Ovary (tissue), 9 donors: ENCODE data around the gene BMERB1. TPM values are rescaled to one million over a fixed set of nuclear protein-coding genes. Genes with fewer than 3 reads are reported as not detected.
"Not testable (repeated sequence)": the region's sequence is repeated elsewhere in the genome, so short reads cannot be mapped to it uniquely, and the experiment has no call there.

Experiments
- DNase-seq, 5 donors: peaks; one replicate each; pipeline ENCODE4 v3.0.0-alpha.2; 2019 to 2020
- H3K27ac ChIP-seq, 2 donors: fragments of 200-600 bp; one replicate each; pipeline versions ENCODE4 v1.5.1 to v1.8.0; 2019 to 2022
- H3K27me3 ChIP-seq: fragments of 200-600 bp; one replicate; pipeline ENCODE4 v1.8.0; 2022
- H3K36me3 ChIP-seq: fragments of 200-600 bp; sonication (generic); one replicate; pipeline ENCODE4 v1.5.1; 2019
- H3K4me1 ChIP-seq: one replicate; pipeline ENCODE4 v1.8.1; 2013; ENCODE audit warnings: mild to moderate bottlenecking, moderate library complexity; ENCODE audit not compliant: insufficient read depth
- H3K4me3 ChIP-seq: fragments of 200-600 bp; sonication (generic); one replicate; pipeline ENCODE4 v1.5.1; 2017
- H3K9me3 ChIP-seq, 2 donors: fragments of 200-600 bp in 1 of 2; sonication (generic) in 1 of 2; one replicate each; pipeline versions ENCODE4 v1.5.1 to v1.8.1; 2013 to 2019; ENCODE audit warnings: mild to moderate bottlenecking in 1 of 2, moderate library complexity in 1 of 2
- EP300 ChIP-seq: sonication (generic); formaldehyde crosslinking; IDR thresholded peaks from one replicate; pipeline ENCODE4 v1.6.1; 2017; ENCODE audit warnings: antibody characterized with exemption
- POLR2A ChIP-seq: fragments of 450-650 bp; IDR thresholded peaks from one replicate; pipeline ENCODE4 v1.6.1; 2017; ENCODE audit warnings: antibody characterized with exemption, mild to moderate bottlenecking, moderate library complexity
- WGBS, 3 donors: extraction: QIAGEN DNeasy Blood & Tissue Kit in 1 of 3; methylation state at CpG; one replicate each; pipeline versions ENCODE4 v1.1.5 to v1.1.7; 2013 to 2017; 5-methylcytosine and 5-hydroxymethylcytosine counted together
- intact Hi-C, 4 donors: fragments of 100-400 bp; cut with DNase I; formaldehyde crosslinking; loops; one replicate each; pipeline versions ENCODE4 v1.11.0 to v1.15.1; 2022 to 2023
- polyA plus RNA-seq, 2 donors: library from polyadenylated mRNA; stranded (reverse); fragments of 200-250 nt in 1 of 2; fragments of 350-450 nt in 1 of 2; fragmentation: Illumina TruSeq in 1 of 2; extraction: RNeasy Lipid Tissue Mini Kit (QIAGEN cat#74804) in 1 of 2; gene quantifications; one replicate each; pipeline ENCODE4 v1.2.3, GENCODE V29; 2013 to 2014
- total RNA-seq, 7 donors: library from RNA; depleted of rRNA in 2 of 7; stranded (reverse); fragments of >200 nt in 2 of 7; fragmentation: NEBNext Ultra II Directional in 3 of 7; extraction: Animal tissue kit (Norgen Biotek cat#: 25700) in 3 of 7; gene quantifications; one replicate each; pipeline versions ENCODE4 v1.1.0 to v1.2.4, GENCODE V29; 2016 to 2023
- TF ChIP-seq, protein P1 (sequence below), 3 donors: fragments of 450-650 bp in 2 of 3; fragments of 200-600 bp in 1 of 3; IDR thresholded peaks; one replicate each; pipeline versions ENCODE4 v1.5.1 to v1.8.0; 2016 to 2022; ENCODE audit warnings: antibody characterized with exemption in 3 of 3, mild to moderate bottlenecking in 1 of 3
- donor health status: DM: no; HTN: no; CAD: no; lungs with moderate emphysema.
- donor health status: DM: no; HTN: no; CAD: no.
- donor health status: Bipolar disorder and iron deficiency.
- donor health status: DM: yes; HTN: yes; CAD: no.
- donor health status: DM: no; HTN: no; CAD: no.
- donor health status: DM: yes; HTN: yes; CAD: no.

The BMERB1 gene
- total and polyA plus RNA-seq, 9 donors: 22.6 to 77.5 (median 65.2) TPM

- H3K9me3 ChIP-seq: no peaks in the 10 kb centered on the region
- H3K27ac ChIP-seq: no peak overlapping the region
- 70 to 86% (median 84%) methylated on average over 4 of the region's 4 CpGs for WGBS, 3 donors
- no peak for TF ChIP-seq POLR2A
- no peak for TF ChIP-seq EP300
- TF ChIP-seq, protein P1, sequence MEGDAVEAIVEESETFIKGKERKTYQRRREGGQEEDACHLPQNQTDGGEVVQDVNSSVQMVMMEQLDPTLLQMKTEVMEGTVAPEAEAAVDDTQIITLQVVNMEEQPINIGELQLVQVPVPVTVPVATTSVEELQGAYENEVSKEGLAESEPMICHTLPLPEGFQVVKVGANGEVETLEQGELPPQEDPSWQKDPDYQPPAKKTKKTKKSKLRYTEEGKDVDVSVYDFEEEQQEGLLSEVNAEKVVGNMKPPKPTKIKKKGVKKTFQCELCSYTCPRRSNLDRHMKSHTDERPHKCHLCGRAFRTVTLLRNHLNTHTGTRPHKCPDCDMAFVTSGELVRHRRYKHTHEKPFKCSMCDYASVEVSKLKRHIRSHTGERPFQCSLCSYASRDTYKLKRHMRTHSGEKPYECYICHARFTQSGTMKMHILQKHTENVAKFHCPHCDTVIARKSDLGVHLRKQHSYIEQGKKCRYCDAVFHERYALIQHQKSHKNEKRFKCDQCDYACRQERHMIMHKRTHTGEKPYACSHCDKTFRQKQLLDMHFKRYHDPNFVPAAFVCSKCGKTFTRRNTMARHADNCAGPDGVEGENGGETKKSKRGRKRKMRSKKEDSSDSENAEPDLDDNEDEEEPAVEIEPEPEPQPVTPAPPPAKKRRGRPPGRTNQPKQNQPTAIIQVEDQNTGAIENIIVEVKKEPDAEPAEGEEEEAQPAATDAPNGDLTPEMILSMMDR (IDR thresholded peaks at IDR 0.05): no peak
- H3K4me1 ChIP-seq: peaks cover 1% of the 10 kb centered on the region
- H3K4me3 ChIP-seq: no peak overlapping the region
- no peaks in the 10 kb centered on the region for H3K27me3 ChIP-seq
- intact Hi-C loops: no loop called here
- DNase-seq: no peak
- H3K36me3 ChIP-seq: no peaks in the 10 kb centered on the region
Measured at GRCh38 chr16:15464401-15465186, 30.2 kb downstream of the BMERB1 start.

DNA sequence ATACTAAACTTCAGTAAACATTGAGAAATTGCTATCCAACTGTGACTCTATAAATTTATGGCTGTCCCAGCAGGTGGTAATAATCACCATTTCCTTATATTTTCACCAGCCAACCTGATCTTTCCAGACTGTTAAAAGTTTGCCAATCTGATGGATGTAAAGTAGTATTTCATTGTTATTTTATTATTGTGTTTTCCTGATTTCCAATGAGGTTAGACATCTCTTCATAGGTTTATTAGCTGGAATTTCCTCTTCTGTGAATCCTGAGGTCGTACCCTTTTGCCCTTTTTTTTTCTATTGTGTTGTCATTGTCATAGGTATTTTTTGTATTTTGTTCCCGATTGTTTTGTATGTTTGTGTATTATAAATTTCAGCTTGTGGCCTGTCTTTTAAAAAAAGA, 31.7 kb downstream of the BMERB1 start:
- no peak for DNase-seq
- 84 to 95% (median 88%) methylated on average over 2 of the region's 2 CpGs for WGBS, 3 donors
- Histone ChIP-seq H3K27ac (no peak overlapping the region), H3K27me3 (no peaks in the 10 kb centered on the region), H3K9me3 (no peaks in the 10 kb centered on the region), H3K4me3 (no peak overlapping the region), H3K36me3 (no peaks in the 10 kb centered on the region), H3K4me1 (peaks cover 1% of the 10 kb centered on the region)
- intact Hi-C loops: no loop called here
- TF ChIP-seq POLR2A: no peak
- no peak for TF ChIP-seq EP300
- TF ChIP-seq, protein P1 (IDR thresholded peaks at IDR 0.05): no peak

DNA sequence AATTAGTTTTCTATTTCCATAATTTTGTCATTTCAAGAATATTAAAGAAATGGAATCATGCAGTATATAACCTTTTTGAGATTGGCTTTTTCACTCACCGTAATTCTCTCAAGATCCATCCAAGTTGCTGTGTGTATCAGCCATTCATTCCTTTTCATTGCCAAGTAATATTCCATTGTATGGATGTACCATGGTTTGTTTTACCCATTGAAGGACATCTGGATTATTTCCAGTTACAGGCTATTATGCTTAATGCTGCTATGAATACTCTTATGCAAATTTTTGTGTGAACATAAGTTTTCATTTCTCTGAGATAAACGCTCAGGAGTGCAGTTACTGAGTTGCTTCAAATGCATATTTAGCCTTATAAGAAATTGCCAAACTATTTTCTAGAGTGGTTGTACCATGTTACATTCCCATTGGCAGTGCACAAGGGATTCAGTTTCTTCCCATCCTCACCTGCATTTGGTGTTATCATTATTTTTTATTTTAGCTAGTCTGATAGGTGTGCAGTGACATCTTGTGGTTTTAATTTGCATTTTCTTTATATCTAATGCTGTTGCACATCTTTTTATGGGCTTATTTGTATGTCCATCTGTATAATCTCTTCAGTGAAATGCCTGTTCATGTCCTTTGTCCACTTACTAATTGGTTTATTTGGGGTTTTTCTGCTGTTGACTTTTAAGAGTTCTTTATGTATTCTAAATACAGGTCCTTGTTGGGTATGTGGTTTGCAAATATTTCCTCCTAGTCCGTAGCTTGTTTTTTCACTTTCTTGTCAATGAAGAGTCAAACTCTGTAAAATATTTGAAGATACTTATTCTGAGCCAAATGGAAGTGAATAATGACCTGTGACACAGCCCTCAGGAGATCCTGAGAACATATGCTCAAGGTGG, 32.7 kb downstream of the BMERB1 start:
- H3K27ac ChIP-seq: no peak overlapping the region
- intact Hi-C loops: no loop called here
- H3K4me3 ChIP-seq: no peak overlapping the region
- H3K27me3 ChIP-seq: no peaks in the 10 kb centered on the region
- H3K4me1 ChIP-seq: peaks cover 1% of the 10 kb centered on the region
- TF ChIP-seq EP300: no peak
- TF ChIP-seq, protein P1 (IDR thresholded peaks at IDR 0.05): no peak
- no peak for TF ChIP-seq POLR2A
- no peak for DNase-seq
- no peaks in the 10 kb centered on the region for H3K9me3 ChIP-seq
- H3K36me3 ChIP-seq: no peaks in the 10 kb centered on the region
- 65 to 66% (median 66%) methylated on average over 3 of the region's 3 CpGs for WGBS, 3 donors

DNA sequence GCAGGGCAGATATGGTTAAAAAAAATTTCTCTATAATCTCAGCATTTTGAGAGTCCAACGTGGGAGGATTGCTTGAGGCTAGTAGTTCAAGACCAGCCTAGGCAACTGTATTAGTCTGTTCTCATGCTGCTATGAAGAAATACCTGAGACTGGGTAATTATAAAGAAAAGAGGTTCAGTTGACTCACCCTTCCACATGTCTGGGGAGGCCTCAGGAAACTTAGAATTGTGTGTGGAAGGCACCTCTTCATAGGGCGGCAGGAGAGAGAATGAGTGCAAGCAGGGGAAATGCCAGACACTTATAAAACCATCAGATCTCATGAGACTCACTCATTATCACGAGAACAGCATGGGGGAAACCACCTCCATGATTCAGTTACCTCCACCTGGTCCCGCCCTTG, 42.6 kb downstream of the BMERB1 start:
- H3K4me1 ChIP-seq, H3K4me3 ChIP-seq, DNase-seq, H3K27me3 ChIP-seq, intact Hi-C loops, H3K27ac ChIP-seq, H3K36me3 ChIP-seq, H3K9me3 ChIP-seq: not testable (repeated sequence)
- 90 to 92% (median 91%) methylated on average over 4 of the region's 4 CpGs for WGBS, 3 donors

- Histone ChIP-seq H3K36me3 (no peaks in the 10 kb centered on the region), H3K4me3 (no peak overlapping the region), H3K4me1 (peaks cover 5% of the 10 kb centered on the region), H3K27ac (no peak overlapping the region), H3K27me3 (no peaks in the 10 kb centered on the region), H3K9me3 (no peaks in the 10 kb centered on the region)
- 31 to 53% (median 50%) methylated on average over 2 of the region's 2 CpGs for WGBS, 3 donors
- no peak for DNase-seq
- intact Hi-C loops: no loop called here
- TF ChIP-seq EP300 (no peak), POLR2A (no peak)
- TF ChIP-seq, protein P1 (IDR thresholded peaks at IDR 0.05): no peak
Measured at GRCh38 chr16:15477802-15478201, 43.4 kb downstream of the BMERB1 start.
